GM12864 (cell line): ENCODE results near the gene NKG7.
A peak's percentile ranks its signal among the peaks of the same experiment; 100 is the strongest.
"Not testable (repeated sequence)": the region's sequence is repeated elsewhere in the genome, so short reads cannot be mapped to it uniquely, and the experiment has no call there.

Experiments used
- DNase-seq: peaks from one replicate; pipeline ENCODE4 v3.0.0-alpha.2; 2011; ENCODE audit warnings: low read depth
- H3K4me3 ChIP-seq: 2 replicates; pipeline ENCODE4 v1.5.1; 2011; ENCODE audit warnings: mild to moderate bottlenecking, low read depth, low read length, control low read depth
- TF ChIP-seq, protein P1 (sequence below): IDR thresholded peaks from 2 replicates; pipeline ENCODE4 v1.5.1; 2011; ENCODE audit warnings: low read depth, mild to moderate bottlenecking, moderate library complexity, low read length, control low read depth, inconsistent platforms; ENCODE audit errors: missing control alignments

Gene NKG7

GRCh38 chr19:51372649-51373504 is at the start of gene NKG7:
Gene NKG7 (minus strand): TSS chr19:51372654. CDS start chr19:51372535, 119 bp downstream.
- TF ChIP-seq, protein P1, sequence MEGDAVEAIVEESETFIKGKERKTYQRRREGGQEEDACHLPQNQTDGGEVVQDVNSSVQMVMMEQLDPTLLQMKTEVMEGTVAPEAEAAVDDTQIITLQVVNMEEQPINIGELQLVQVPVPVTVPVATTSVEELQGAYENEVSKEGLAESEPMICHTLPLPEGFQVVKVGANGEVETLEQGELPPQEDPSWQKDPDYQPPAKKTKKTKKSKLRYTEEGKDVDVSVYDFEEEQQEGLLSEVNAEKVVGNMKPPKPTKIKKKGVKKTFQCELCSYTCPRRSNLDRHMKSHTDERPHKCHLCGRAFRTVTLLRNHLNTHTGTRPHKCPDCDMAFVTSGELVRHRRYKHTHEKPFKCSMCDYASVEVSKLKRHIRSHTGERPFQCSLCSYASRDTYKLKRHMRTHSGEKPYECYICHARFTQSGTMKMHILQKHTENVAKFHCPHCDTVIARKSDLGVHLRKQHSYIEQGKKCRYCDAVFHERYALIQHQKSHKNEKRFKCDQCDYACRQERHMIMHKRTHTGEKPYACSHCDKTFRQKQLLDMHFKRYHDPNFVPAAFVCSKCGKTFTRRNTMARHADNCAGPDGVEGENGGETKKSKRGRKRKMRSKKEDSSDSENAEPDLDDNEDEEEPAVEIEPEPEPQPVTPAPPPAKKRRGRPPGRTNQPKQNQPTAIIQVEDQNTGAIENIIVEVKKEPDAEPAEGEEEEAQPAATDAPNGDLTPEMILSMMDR: no peak
- DNase-seq: peak; percentile 43

DNA sequence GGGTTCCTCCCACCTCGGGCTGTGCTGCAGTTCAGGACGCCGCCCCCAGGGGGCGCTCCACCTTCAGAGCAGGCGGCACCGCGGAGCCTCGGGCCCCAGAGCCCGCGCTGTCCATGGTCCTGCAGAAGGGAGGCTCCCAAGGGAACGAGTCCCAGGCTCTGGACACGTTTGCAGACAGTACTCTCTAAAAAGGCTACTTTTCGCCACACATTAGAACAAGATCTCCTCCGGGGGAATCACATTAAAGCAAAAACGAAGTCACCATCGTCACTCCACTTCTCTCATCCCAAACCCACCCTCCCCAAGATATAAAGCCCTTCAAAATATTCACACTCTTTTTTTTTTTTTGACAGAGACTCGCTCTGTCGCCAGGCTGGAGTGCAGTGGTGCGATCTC is 49.6 kb upstream of the NKG7 start:
- TF ChIP-seq, protein P1: peak; percentile 99
- H3K4me3 ChIP-seq: no peak overlapping the region
- no peak for DNase-seq

More at GRCh38 chr19:51372649-51373504, at the start of gene NKG7:
- H3K4me3 ChIP-seq: no peak within 1 kb of the TSS

DNA sequence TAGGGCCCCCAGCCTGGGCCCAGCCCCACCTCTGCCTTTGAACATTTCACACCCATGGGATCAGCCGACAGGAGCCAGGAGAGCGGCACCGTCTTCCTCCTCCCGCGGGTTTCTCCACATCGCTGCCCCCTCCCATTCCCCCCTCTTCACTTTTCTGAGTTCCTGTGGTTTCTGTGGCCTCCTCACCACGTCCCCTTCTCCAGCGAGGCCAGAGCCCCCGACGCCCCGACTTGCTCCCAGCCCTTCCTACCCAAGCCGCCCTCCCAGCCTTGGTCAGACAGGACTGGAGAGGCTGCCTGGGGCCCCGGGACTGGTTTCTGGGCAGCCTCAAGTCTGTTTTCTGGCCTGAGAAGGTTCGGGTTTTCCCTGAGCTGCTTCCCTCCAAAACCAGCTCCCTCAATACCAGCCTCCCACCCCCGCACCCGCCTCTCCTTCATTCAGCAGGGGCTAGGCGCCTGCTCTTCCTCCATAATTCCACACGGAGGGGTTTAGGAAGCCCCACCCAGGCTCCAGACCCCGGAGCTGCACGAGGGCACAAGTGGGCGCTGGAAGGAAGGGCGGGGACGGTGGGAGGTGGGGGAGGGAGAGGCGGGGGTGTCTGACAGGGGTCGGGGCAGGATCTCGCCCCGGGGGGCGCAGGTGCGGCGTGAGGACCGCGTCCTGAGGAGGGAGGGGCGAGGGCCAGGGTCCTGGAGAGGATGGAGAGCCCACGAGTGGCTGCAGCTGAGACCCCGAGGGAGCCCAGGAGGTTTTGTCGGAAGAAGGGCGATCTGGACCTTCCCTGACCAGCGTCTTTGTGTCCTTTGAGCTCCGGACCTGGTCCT is 49.0 kb upstream of the NKG7 start:
- DNase-seq: no peak
- TF ChIP-seq, protein P1: no peak
- no peak overlapping the region for H3K4me3 ChIP-seq

- H3K4me3 ChIP-seq, DNase-seq: not testable (repeated sequence)
Observed at GRCh38 chr19:51420511-51420910, 48.1 kb upstream of the NKG7 start.

DNA sequence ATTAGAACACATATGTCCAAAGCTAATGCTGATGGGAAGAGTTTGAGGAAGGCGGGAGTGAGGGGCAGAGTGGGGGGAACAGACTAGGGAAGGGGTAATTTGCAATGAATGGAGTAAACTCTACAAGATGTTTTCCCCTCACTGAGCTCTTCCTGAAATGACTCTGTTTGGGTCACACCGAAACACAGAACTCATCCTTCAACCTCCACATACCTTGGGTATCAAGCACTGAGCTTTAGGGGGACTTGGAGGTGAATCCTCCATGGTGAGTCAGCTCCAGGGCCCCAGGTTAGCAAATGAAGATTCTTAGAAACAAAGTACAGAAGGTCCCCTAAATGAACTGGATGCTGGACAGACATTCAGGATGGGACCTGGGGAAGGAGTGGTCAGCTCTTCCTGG is 46.3 kb upstream of the NKG7 start:
- TF ChIP-seq, protein P1: no peak

GRCh38 chr19:51417810-51418157 is 45.3 kb upstream of the NKG7 start:
- H3K4me3 ChIP-seq: no peak overlapping the region; the same call in 1 of the 2 replicates
- no peak for DNase-seq
- TF ChIP-seq, protein P1: no peak

More for the DNA sequence above, 46.3 kb upstream of the NKG7 start:
- DNase-seq: no peak
- H3K4me3 ChIP-seq: no peak overlapping the region

- H3K4me3 ChIP-seq: peak within 1 kb of the TSS; percentile 51
- DNase-seq: no peak
- TF ChIP-seq, protein P1: no peak
Observed at GRCh38 chr19:51417107-51417809, 44.8 kb upstream of the NKG7 start, which contains the start of gene SIGLEC10. Gene SIGLEC10 (minus strand): TSS chr19:51417642. CDS start chr19:51417581, 61 bp downstream.

DNA sequence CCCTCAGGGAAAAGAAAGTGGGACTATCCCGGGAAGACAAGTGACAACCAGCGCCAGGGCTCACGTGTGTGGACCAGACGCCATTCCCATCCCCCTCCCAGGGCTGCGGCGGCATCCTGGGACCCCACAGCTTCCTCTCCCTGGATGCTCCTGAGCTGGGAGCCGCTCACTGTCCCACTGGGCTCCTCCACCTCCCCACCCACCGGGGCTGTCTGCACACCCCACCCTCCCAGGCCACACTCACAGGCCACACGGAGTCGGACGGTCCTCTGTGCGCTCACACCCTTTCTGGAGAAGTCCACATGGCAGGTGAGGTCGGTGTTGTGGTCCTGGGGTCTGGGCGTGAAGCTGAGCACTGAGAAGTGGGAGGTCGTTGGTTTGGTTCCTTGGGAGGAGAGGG is 44.0 kb upstream of the NKG7 start:
- DNase-seq: not testable (repeated sequence)
- H3K4me3 ChIP-seq: peak overlapping the region; percentile 51
